GM21723 (cell line): Measurements from ENCODE around the gene ZNF324B.
"Not testable (repeated sequence)": the region's sequence is repeated elsewhere in the genome, so short reads cannot be mapped to it uniquely, and the experiment has no call there.

ENCODE experiments used
- ATAC-seq: cut with Tn5 transposase; IDR thresholded peaks from one replicate; pipeline ENCODE4 v1.9.1; 2021; ENCODE audit warnings: mild to moderate bottlenecking, moderate library complexity; ENCODE audit not compliant: unreplicated experiment

ZNF324B gene

GRCh38 chr19:58479736-58480480, 28.5 kb downstream of the ZNF324B start:
- ATAC-seq, result no peak

GRCh38 chr19:58480481-58480830, 29.0 kb downstream of the ZNF324B start:
- no peak for ATAC-seq

GRCh38 chr19:58480831-58481230, 29.4 kb downstream of the ZNF324B start:
- ATAC-seq, result no peak

- ATAC-seq, result no peak
These were observed 30.9 kb downstream of the ZNF324B start for GRCh38 chr19:58482372-58482771.

- no peak for ATAC-seq
These were observed 32.4 kb downstream of the ZNF324B start for GRCh38 chr19:58483776-58484175.

GRCh38 chr19:58484349-58484748, 32.9 kb downstream of the ZNF324B start:
- not testable (repeated sequence) for ATAC-seq

- no peak for ATAC-seq
These were observed 40.0 kb downstream of the ZNF324B start for GRCh38 chr19:58491393-58491792.

- ATAC-seq, result no peak
These were observed 40.8 kb downstream of the ZNF324B start for GRCh38 chr19:58492265-58492664.

- no peak for ATAC-seq
These were observed 46.3 kb downstream of the ZNF324B start for GRCh38 chr19:58497634-58498170.

- peak; percentile 12 for ATAC-seq
These were observed 47.0 kb downstream of the ZNF324B start for GRCh38 chr19:58498316-58499020.

- peak; percentile 88 for ATAC-seq
These were observed 47.9 kb downstream of the ZNF324B start for GRCh38 chr19:58499021-58499927.

- no peak for ATAC-seq
These were observed 48.8 kb downstream of the ZNF324B start for GRCh38 chr19:58500242-58500641.
